ENCODE results near the gene BUD31. TPM values are rescaled to one million over a fixed set of nuclear protein-coding genes. Genes with fewer than 3 reads are reported as not detected.
A peak's percentile ranks its signal among the peaks of the same experiment; 100 is the strongest.

The BUD31 gene
- total and polyA plus RNA-seq, 2 of the 4 experiments (the other 2 are of a cell fraction) = 72.6 to 97.2 TPM

DNA sequence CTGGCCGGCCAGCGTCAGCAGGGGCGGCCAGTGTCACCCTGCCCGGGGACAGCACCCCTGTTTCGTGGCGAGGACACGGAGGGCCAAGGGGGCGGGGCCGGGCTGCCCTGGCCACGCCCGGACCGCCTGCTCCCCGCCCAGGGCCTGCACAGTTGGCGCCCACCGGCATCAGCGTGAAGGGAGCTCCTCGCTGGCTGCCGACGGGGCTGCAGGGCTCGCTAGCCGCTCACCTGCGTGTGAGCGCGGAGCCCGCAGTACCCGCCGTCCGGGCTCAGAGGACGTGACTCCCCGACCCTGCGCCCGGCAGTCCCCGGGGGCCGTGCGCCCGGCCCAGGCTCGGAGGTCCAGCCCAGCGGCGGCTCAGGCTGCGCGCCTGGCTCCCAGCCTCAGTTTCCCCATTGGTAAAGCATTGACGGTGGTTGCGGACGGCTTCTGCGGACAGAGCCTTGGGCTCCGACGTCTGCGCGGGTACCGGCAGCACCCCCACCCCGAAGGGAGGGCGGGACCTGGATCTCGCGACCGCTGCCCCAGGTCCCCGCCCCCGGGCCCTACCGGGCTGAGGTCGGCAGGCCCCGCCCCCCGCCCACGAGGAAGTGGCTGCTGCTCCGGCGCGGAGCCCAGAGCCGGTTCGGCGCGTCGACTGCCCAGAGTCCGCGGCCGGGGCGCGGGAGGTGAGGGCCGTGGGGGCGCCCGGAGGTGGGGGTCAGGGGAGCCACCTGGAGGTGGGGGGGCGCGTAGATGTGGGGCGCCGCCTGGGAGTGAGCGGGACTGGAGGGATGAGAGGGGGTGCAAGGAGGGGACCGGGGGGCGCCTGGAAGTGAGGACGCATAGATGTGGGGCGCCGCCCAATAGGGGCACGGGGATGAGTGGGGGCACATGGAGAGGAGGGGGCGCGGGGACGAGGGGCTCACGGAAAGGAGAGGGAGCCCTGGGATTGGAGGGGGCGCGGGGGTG, 34.4 kb upstream of the BUD31 start, which contains the start of gene ARPC1B:
Gene ARPC1B, plus strand, starts transcription at position 620 of the 954 bp plus-strand sequence. CDS start 10,985 bp downstream, outside the sequence.
- H4K91ac ChIP-seq (ENCODE audit: insufficient read depth, low read depth, low read length) = peak within 1 kb of the TSS; percentile 62
- H2AK9ac ChIP-seq (replicated peaks; ENCODE audit: low read depth, low read length, poor library complexity) = peak within 1 kb of the TSS; percentile 99
- BruUV-seq (replicated peaks) = no TSS peak
- TF ChIP-seq RFX5 (IDR thresholded peaks at IDR 0.05; ENCODE audit: low read depth, low read length) = no peak
- TF ChIP-seq POLR2A (IDR thresholded peaks at IDR 0.05; ENCODE audit: low read depth, low read length) = peak; percentile 54; the same call in 1 of the 2 replicates
- TF ChIP-seq, protein P1, sequence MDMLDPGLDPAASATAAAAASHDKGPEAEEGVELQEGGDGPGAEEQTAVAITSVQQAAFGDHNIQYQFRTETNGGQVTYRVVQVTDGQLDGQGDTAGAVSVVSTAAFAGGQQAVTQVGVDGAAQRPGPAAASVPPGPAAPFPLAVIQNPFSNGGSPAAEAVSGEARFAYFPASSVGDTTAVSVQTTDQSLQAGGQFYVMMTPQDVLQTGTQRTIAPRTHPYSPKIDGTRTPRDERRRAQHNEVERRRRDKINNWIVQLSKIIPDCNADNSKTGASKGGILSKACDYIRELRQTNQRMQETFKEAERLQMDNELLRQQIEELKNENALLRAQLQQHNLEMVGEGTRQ (IDR thresholded peaks at IDR 0.05; ENCODE audit: low read depth, low read length) = no peak
- TF ChIP-seq, protein P2, sequence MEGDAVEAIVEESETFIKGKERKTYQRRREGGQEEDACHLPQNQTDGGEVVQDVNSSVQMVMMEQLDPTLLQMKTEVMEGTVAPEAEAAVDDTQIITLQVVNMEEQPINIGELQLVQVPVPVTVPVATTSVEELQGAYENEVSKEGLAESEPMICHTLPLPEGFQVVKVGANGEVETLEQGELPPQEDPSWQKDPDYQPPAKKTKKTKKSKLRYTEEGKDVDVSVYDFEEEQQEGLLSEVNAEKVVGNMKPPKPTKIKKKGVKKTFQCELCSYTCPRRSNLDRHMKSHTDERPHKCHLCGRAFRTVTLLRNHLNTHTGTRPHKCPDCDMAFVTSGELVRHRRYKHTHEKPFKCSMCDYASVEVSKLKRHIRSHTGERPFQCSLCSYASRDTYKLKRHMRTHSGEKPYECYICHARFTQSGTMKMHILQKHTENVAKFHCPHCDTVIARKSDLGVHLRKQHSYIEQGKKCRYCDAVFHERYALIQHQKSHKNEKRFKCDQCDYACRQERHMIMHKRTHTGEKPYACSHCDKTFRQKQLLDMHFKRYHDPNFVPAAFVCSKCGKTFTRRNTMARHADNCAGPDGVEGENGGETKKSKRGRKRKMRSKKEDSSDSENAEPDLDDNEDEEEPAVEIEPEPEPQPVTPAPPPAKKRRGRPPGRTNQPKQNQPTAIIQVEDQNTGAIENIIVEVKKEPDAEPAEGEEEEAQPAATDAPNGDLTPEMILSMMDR (conservative IDR thresholded peaks at IDR 0.05; ENCODE audit: low read depth, low read length) = no peak
- no peak for TF ChIP-seq BHLHE40 (IDR thresholded peaks at IDR 0.05; ENCODE audit: low read depth, low read length)
- no peak for TF ChIP-seq NFE2L2 (IDR thresholded peaks at IDR 0.05; ENCODE audit: low read depth, low read length)
- TF ChIP-seq CEBPB (IDR thresholded peaks at IDR 0.05; ENCODE audit: low read depth, low read length) = no peak
- H3K79me1 ChIP-seq (ENCODE audit: low read depth in 1 of 2, low read length in 2 of 2) = peaks cover 4 to 34% of the 10 kb centered on the region in 2 experiments
- peak within 1 kb of the TSS; percentile 94 for H2AFZ ChIP-seq (replicated peaks; ENCODE audit: low read length, poor library complexity)
- peak within 1 kb of the TSS; percentile 84 for H3K9ac ChIP-seq (ENCODE audit: low read depth, low read length)
- no peak within 1 kb of the TSS for H2BK15ac ChIP-seq (ENCODE audit: low read depth, low read length)
- H2BK5ac ChIP-seq (ENCODE audit: low read depth, low read length, poor library complexity, severe bottlenecking) = peak within 1 kb of the TSS; percentile 86
- peaks cover 13% of the 10 kb centered on the region for H4K20me1 ChIP-seq (ENCODE audit: insufficient read depth, low read length)
- H4K5ac ChIP-seq (ENCODE audit: low read depth, low read length) = peak within 1 kb of the TSS; percentile 58
- ChIA-PET POLR2A (ENCODE audit: unreplicated experiment) (no interaction called here), CTCF (no interaction called here)
- H3K27me3 ChIP-seq (ENCODE audit: control insufficient read depth, insufficient read depth, low read length) = no peaks in the 10 kb centered on the region
- DNase-seq (peak; percentile 51), ATAC-seq (ENCODE audit: low read depth) (peak; percentile 73)
- peak within 1 kb of the TSS in 1 of 2 experiments; percentile 80; a peak in 1 of 4 replicates for H4K8ac ChIP-seq (ENCODE audit: low read depth in 2 of 2, low read length in 2 of 2)
- H3K23ac ChIP-seq (ENCODE audit: low read depth, low read length) = 0 out of 2 replicates have a peak within 1 kb of the TSS, but pooled peaks have one; percentile 80
- in situ Hi-C loops (cut with MboI; ENCODE audit: low sequenced_read_pairs) (no loop called here), dilution Hi-C loops (cut with HindIII; ENCODE audit: low sequenced_read_pairs, unreplicated experiment) (no loop called here), intact Hi-C loops (cut with micrococcal nuclease) (no loop called here)
- no peaks in the 10 kb centered on the region for H3K9me3 ChIP-seq (ENCODE audit: control insufficient read depth, insufficient read depth, low read length)
- peak within 1 kb of the TSS; percentile 67 for H3K27ac ChIP-seq (ENCODE audit: insufficient read depth, low read length)
- no peaks in the 10 kb centered on the region; the same call in 1 of the 2 replicates for H3K36me3 ChIP-seq (ENCODE audit: control insufficient read depth, insufficient read depth, low read length)
- peak within 1 kb of the TSS; percentile 93 for H3K4me3 ChIP-seq (ENCODE audit: insufficient read depth, low read depth, low read length)
- peaks cover 1% of the 10 kb centered on the region; the same call in 1 of the 2 replicates for H3K9me1 ChIP-seq (ENCODE audit: insufficient read depth, low read length)
- H2BK120ac ChIP-seq (ENCODE audit: low read depth, low read length) = peak within 1 kb of the TSS; percentile 61
- H3K4ac ChIP-seq (ENCODE audit: low read depth, low read length) = peak within 1 kb of the TSS; percentile 82
- H3K14ac ChIP-seq (replicated peaks; ENCODE audit: low read depth, low read length) = peak within 1 kb of the TSS; percentile 29; the same call in 1 of the 2 replicates
- 4% methylated on average over 29 of the region's 95 CpGs; no CpG with 5 or more reads in 1 of the 2 experiments for WGBS, 2 experiments (ENCODE audit: extremely low coverage in 2 of 2, insufficient read length in 1 of 2)
- peaks cover 8% of the 10 kb centered on the region for H3K4me1 ChIP-seq (ENCODE audit: control insufficient read depth, insufficient read depth, low read length)
- H2AK5ac ChIP-seq (ENCODE audit: low read depth, low read length) = peak within 1 kb of the TSS; percentile 52
- peak within 1 kb of the TSS; percentile 42; the same call in 1 of the 2 replicates for H3K18ac ChIP-seq (ENCODE audit: low read depth, low read length)
- 0 out of 2 replicates have a peak within 1 kb of the TSS, but pooled peaks have one; percentile 3 for H3K56ac ChIP-seq (ENCODE audit: extremely low read depth, insufficient read depth, low read length)
- H2BK20ac ChIP-seq (ENCODE audit: low read depth, low read length) = no peak within 1 kb of the TSS
- peak within 1 kb of the TSS; percentile 94 for H3K4me2 ChIP-seq (ENCODE audit: low read depth, low read length)

Data from IMR-90 (cell line).